KMS-11 (cell line): ENCODE results near the gene DCP2.

Source experiments
- H2AFZ ChIP-seq: fragments of 200-600 bp; sonication (generic); 2 replicates; pipeline ENCODE4 v1.6.1; 2016; ENCODE audit warnings: antibody characterized with exemption, mixed run types, low read depth
- H3K27ac ChIP-seq: fragments of 200-600 bp; sonication (generic); 2 replicates; pipeline ENCODE4 v1.6.1; 2016; ENCODE audit warnings: mild to moderate bottlenecking, mixed run types
- H3K27me3 ChIP-seq: fragments of 200-600 bp; sonication (generic); 2 replicates; pipeline ENCODE4 v1.6.1; 2017; ENCODE audit warnings: mild to moderate bottlenecking, low read depth, mixed run types, moderate library complexity; ENCODE audit not compliant: insufficient read depth
- H3K36me3 ChIP-seq: fragments of 200-600 bp; sonication (generic); 2 replicates; pipeline ENCODE4 v1.6.1; 2017; ENCODE audit warnings: mild to moderate bottlenecking, mixed run types; ENCODE audit not compliant: insufficient read depth
- H3K4me1 ChIP-seq: fragments of 200-600 bp; sonication (generic); 2 replicates; pipeline ENCODE4 v1.6.1; 2016; ENCODE audit warnings: mild to moderate bottlenecking, low read depth, mixed run types; ENCODE audit not compliant: poor library complexity, severe bottlenecking
- H3K4me2 ChIP-seq: fragments of 200-600 bp; sonication (generic); 2 replicates; pipeline ENCODE4 v1.7.0; 2016; ENCODE audit warnings: mild to moderate bottlenecking, mixed run types
- H3K4me3 ChIP-seq: fragments of 200-600 bp; sonication (generic); IDR thresholded peaks from 2 replicates; pipeline ENCODE4 v1.6.1; 2017; ENCODE audit warnings: low read depth, low read length, mixed read lengths; ENCODE audit not compliant: insufficient read depth
- H3K79me2 ChIP-seq: fragments of 200-600 bp; sonication (generic); 2 replicates; pipeline ENCODE4 v1.6.1; 2016; ENCODE audit warnings: low read depth, mixed run types; ENCODE audit not compliant: insufficient read depth
- H3K9ac ChIP-seq: fragments of 200-600 bp; sonication (generic); 2 replicates; pipeline ENCODE4 v1.6.1; 2016; ENCODE audit warnings: mild to moderate bottlenecking, mixed run types
- H4K20me1 ChIP-seq: fragments of 200-600 bp; sonication (generic); 2 replicates; pipeline ENCODE4 v1.6.1; 2016; ENCODE audit warnings: mild to moderate bottlenecking, mixed run types; ENCODE audit not compliant: insufficient read depth
- TF ChIP-seq, protein P1 (sequence below): fragments of 200-600 bp; sonication (generic); conservative IDR thresholded peaks from 2 replicates; pipeline ENCODE4 v1.6.1; 2017; ENCODE audit warnings: low read depth, mild to moderate bottlenecking, antibody characterized with exemption, low read length, moderate library complexity, mixed read lengths

Gene DCP2

DNA sequence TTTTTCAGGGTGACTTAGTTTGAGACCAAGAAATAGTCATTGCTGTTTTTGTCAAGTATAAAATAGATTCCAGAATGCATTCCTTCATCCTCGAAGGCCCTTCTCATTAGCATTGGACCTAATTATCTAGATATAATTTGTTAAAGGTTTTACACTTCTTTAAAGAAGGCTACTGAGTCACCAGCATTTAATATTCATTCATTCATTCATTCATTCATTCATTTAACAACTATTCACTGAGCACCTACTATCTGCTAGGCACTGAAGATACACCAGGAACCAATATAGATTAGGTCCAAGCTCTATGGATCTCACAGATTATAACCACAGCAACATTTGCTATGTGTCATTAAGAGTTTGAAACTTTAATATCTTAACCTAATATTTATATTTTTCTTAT lies 43.5 kb upstream of the DCP2 start:
- no peaks in the 10 kb centered on the region for H3K27me3 ChIP-seq
- H3K79me2 ChIP-seq, result no peaks in the 10 kb centered on the region
- no peaks in the 10 kb centered on the region for H3K36me3 ChIP-seq
- TF ChIP-seq, protein P1, sequence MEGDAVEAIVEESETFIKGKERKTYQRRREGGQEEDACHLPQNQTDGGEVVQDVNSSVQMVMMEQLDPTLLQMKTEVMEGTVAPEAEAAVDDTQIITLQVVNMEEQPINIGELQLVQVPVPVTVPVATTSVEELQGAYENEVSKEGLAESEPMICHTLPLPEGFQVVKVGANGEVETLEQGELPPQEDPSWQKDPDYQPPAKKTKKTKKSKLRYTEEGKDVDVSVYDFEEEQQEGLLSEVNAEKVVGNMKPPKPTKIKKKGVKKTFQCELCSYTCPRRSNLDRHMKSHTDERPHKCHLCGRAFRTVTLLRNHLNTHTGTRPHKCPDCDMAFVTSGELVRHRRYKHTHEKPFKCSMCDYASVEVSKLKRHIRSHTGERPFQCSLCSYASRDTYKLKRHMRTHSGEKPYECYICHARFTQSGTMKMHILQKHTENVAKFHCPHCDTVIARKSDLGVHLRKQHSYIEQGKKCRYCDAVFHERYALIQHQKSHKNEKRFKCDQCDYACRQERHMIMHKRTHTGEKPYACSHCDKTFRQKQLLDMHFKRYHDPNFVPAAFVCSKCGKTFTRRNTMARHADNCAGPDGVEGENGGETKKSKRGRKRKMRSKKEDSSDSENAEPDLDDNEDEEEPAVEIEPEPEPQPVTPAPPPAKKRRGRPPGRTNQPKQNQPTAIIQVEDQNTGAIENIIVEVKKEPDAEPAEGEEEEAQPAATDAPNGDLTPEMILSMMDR, result no peak
- H2AFZ ChIP-seq, result no peak overlapping the region
- H3K27ac ChIP-seq, result no peak overlapping the region
- H3K4me2 ChIP-seq, result no peak overlapping the region
- H3K4me1 ChIP-seq, result peaks cover 18% of the 10 kb centered on the region
- no peaks in the 10 kb centered on the region for H4K20me1 ChIP-seq
- no peak overlapping the region for H3K4me3 ChIP-seq
- no peak overlapping the region for H3K9ac ChIP-seq

DNA sequence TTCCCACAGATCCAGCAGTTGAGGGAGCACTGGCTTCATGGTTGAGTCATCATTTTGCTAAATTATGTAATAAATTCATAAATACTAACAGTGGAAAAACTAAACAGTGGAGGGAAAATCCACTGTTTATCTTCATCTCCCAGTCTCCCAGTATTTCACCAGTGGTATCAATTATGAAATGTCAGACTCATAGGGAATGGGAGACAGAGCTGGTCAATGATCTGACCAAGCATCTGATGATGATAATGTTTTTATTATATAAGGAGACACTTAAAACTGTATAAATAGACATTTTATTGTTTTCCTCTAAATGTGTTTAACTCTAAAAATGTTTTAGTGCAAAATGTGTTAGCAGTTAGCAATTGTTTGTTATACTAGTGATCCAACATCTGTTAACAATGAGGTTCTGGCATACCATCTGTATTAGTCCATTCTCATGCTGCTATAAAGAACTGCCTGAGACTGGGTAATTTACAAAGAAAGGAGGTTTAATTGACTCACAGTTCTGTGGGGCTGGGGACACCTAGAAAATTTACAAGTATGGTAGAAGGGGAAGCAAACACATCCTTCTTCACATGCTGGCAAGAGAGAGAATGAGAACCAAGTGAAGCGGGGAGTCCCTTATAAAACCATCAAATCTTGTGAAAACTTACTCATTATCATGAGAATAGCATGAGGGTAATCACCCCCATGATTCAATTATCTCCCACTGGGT lies 42.8 kb upstream of the DCP2 start:
- Histone ChIP-seq H3K27ac (no peak overlapping the region), H3K4me1 (peaks cover 15% of the 10 kb centered on the region), H3K27me3 (no peaks in the 10 kb centered on the region), H2AFZ (no peak overlapping the region), H3K79me2 (no peaks in the 10 kb centered on the region), H3K36me3 (no peaks in the 10 kb centered on the region), H4K20me1 (no peaks in the 10 kb centered on the region), H3K9ac (no peak overlapping the region), H3K4me2 (no peak overlapping the region), H3K4me3 (no peak overlapping the region)
- TF ChIP-seq, protein P1, result no peak

DNA sequence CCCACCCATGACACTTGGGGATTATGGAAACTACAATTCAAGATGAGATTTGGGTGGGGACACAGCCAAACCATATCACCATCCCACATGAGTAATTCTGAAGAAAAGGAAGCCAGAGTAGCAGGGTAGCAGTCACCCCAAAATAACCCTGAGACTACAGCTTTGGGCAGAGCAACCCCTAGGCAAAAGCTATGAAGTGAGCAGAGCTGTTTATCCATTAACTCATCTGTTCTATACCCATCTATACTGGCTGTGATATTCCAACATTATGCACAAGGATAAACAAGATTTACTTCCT lies 42.3 kb upstream of the DCP2 start:
- no peak overlapping the region for H3K27ac ChIP-seq
- H2AFZ ChIP-seq, result no peak overlapping the region
- no peaks in the 10 kb centered on the region for H3K27me3 ChIP-seq
- H3K9ac ChIP-seq, result no peak overlapping the region
- H3K4me2 ChIP-seq, result no peak overlapping the region
- no peaks in the 10 kb centered on the region for H4K20me1 ChIP-seq
- H3K79me2 ChIP-seq, result no peaks in the 10 kb centered on the region
- TF ChIP-seq, protein P1, result no peak
- peaks cover 10% of the 10 kb centered on the region for H3K4me1 ChIP-seq
- H3K4me3 ChIP-seq, result no peak overlapping the region
- H3K36me3 ChIP-seq, result no peaks in the 10 kb centered on the region

GRCh38 chr5:112935675-112936074 lies 40.9 kb upstream of the DCP2 start:
- Histone ChIP-seq H3K9ac (no peak overlapping the region), H3K27me3 (no peaks in the 10 kb centered on the region), H3K4me2 (no peak overlapping the region), H3K4me3 (no peak overlapping the region), H3K4me1 (no peaks in the 10 kb centered on the region), H3K36me3 (no peaks in the 10 kb centered on the region), H2AFZ (no peak overlapping the region), H3K79me2 (no peaks in the 10 kb centered on the region), H4K20me1 (no peaks in the 10 kb centered on the region), H3K27ac (no peak overlapping the region)
- TF ChIP-seq, protein P1, result no peak
